ENCODE results near the gene HES1. TPM values are rescaled to one million over a fixed set of nuclear protein-coding genes. Genes with fewer than 3 reads are reported as not detected.

HES1 gene
- total and polyA plus RNA-seq, 9 donors: 16.7 to 116 (median 35.0) TPM

DNA sequence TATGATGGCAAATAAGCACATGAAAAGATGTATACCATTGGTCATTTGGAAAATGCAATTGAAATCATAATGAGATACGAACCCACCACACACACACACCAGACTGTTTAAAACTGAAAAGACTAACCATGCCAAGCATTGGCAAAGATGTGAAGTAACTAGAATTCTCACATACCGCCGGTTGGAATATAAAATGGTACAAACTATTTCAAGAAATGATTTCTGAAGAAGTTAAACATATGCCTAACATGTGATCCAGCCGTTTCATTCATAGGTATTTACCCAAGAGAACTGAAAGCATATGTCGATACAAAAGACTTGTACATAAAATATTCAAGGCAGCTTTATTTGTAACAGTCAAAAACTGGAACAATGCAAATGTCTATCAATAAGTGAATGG is 28.9 kb downstream of the HES1 start:
- 91 to 92% (median 91%) methylated on average over 5 of the region's 5 CpGs for WGBS, 3 donors
- DNase-seq: no peak
- TF ChIP-seq EP300 (IDR thresholded peaks at IDR 0.05) (no peak), POLR2A (IDR thresholded peaks at IDR 0.05) (no peak)
- TF ChIP-seq, protein P1, sequence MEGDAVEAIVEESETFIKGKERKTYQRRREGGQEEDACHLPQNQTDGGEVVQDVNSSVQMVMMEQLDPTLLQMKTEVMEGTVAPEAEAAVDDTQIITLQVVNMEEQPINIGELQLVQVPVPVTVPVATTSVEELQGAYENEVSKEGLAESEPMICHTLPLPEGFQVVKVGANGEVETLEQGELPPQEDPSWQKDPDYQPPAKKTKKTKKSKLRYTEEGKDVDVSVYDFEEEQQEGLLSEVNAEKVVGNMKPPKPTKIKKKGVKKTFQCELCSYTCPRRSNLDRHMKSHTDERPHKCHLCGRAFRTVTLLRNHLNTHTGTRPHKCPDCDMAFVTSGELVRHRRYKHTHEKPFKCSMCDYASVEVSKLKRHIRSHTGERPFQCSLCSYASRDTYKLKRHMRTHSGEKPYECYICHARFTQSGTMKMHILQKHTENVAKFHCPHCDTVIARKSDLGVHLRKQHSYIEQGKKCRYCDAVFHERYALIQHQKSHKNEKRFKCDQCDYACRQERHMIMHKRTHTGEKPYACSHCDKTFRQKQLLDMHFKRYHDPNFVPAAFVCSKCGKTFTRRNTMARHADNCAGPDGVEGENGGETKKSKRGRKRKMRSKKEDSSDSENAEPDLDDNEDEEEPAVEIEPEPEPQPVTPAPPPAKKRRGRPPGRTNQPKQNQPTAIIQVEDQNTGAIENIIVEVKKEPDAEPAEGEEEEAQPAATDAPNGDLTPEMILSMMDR (IDR thresholded peaks at IDR 0.05): no peak
- H3K9me3 ChIP-seq: no peaks in the 10 kb centered on the region
- no peaks in the 10 kb centered on the region for H3K36me3 ChIP-seq
- no peaks in the 10 kb centered on the region for H3K27me3 ChIP-seq
- peaks cover 15% of the 10 kb centered on the region for H3K4me1 ChIP-seq (ENCODE audit: insufficient read depth)
- H3K4me3 ChIP-seq: no peak overlapping the region
- no peak overlapping the region for H3K27ac ChIP-seq
- intact Hi-C loops (cut with DNase I): no loop called here

- intact Hi-C loops (cut with DNase I): no loop called here
- peaks cover 10% of the 10 kb centered on the region for H3K4me1 ChIP-seq (ENCODE audit: insufficient read depth)
- no peak for DNase-seq
- no peaks in the 10 kb centered on the region for H3K9me3 ChIP-seq
- H3K4me3 ChIP-seq: no peak overlapping the region
- WGBS, 3 donors: 92 to 97% (median 94%) methylated on average over 7 of the region's 7 CpGs
- TF ChIP-seq POLR2A (IDR thresholded peaks at IDR 0.05) (no peak), EP300 (IDR thresholded peaks at IDR 0.05) (no peak)
- TF ChIP-seq, protein P1 (IDR thresholded peaks at IDR 0.05): no peak
- H3K27me3 ChIP-seq: no peaks in the 10 kb centered on the region
- H3K27ac ChIP-seq: no peak overlapping the region
- H3K36me3 ChIP-seq: no peaks in the 10 kb centered on the region
These were observed 29.5 kb downstream of the HES1 start for GRCh38 chr3:194165271-194166018.

DNA sequence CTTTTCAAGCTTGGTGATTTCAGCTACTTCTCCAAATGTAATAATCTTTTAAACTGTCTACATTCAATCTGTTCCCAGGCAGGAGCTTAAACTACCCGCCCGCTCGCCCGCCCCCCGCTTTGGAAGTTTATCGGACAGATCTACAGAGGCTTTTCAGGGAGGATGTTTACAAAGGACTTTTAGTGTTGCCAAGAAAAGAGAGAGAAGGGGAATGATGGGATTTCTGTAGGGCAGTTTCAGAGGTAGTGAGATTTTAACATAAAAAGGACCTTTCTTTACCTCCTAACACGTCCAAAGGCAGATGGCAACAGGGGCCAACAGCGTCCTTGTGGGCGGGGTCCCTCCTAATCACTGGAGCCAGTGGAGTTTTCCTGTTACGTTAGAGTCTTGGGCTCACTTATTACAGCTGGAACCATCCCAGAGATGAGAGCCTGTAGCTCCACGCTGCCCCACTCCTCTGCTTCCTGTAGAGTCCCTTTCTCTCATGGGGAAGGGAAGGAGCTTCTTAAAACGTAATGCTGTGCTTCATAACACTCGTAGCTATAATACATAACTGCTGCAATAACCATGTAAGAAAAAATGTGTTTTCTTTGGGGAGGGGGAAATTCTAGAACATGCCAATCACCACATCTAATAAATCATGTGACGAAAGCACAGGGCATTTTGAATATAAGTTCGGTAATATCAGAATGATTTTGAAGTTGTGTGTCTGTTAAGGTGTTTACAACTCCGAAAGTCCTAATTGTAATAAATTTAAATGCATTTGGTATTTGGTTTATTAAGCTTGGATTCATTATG is 30.9 kb downstream of the HES1 start:
- DNase-seq: peak in 2 of 5 donors; percentile 44 to 62
- no peak overlapping the region for H3K27ac ChIP-seq
- no peaks in the 10 kb centered on the region for H3K36me3 ChIP-seq
- intact Hi-C loops (cut with DNase I): no loop called here
- 10 to 14% (median 11%) methylated on average over 16 of the region's 16 CpGs for WGBS, 3 donors
- H3K4me3 ChIP-seq: peak overlapping the region; percentile 15
- H3K27me3 ChIP-seq: no peaks in the 10 kb centered on the region
- TF ChIP-seq POLR2A (IDR thresholded peaks at IDR 0.05): no peak
- TF ChIP-seq, protein P1 (IDR thresholded peaks at IDR 0.05): no peak
- TF ChIP-seq EP300 (IDR thresholded peaks at IDR 0.05): no peak
- peaks cover 2% of the 10 kb centered on the region for H3K4me1 ChIP-seq (ENCODE audit: insufficient read depth)
- H3K9me3 ChIP-seq: no peaks in the 10 kb centered on the region

GRCh38 chr3:194167480-194168282 is 31.7 kb downstream of the HES1 start:
- no peaks in the 10 kb centered on the region for H3K27me3 ChIP-seq
- H3K36me3 ChIP-seq: no peaks in the 10 kb centered on the region
- H3K4me1 ChIP-seq (ENCODE audit: insufficient read depth): no peaks in the 10 kb centered on the region
- WGBS, 3 donors: 12 to 20% (median 18%) methylated on average over 5 of the region's 5 CpGs
- H3K9me3 ChIP-seq: no peaks in the 10 kb centered on the region
- intact Hi-C loops (cut with DNase I): no loop called here
- H3K4me3 ChIP-seq: no peak overlapping the region
- no peak for DNase-seq
- TF ChIP-seq POLR2A (IDR thresholded peaks at IDR 0.05) (no peak), EP300 (IDR thresholded peaks at IDR 0.05) (no peak)
- H3K27ac ChIP-seq: no peak overlapping the region
